Colonic mucosa (tissue), 4 donors: ENCODE data around the gene TRRAP. TPM values are rescaled to one million over a fixed set of nuclear protein-coding genes. Genes with fewer than 3 reads are reported as not detected.
"Not testable (repeated sequence)": the region's sequence is repeated elsewhere in the genome, so short reads cannot be mapped to it uniquely, and the experiment has no call there.

Source experiments
- DNase-seq: peaks from one replicate; pipeline ENCODE4 v3.0.0-alpha.2; 2020
- H3K27ac ChIP-seq: fragments of 200-600 bp; one replicate; pipeline ENCODE4 v1.8.0; 2021
- H3K27me3 ChIP-seq: fragments of 200-600 bp; one replicate; pipeline ENCODE4 v1.8.0; 2021
- H3K36me3 ChIP-seq: fragments of 200-600 bp; one replicate; pipeline ENCODE4 v1.8.0; 2021
- H3K4me1 ChIP-seq: fragments of 200-600 bp; one replicate; pipeline ENCODE4 v1.8.0; 2021; ENCODE audit warnings: mild to moderate bottlenecking
- H3K4me3 ChIP-seq: fragments of 200-600 bp; one replicate; pipeline ENCODE4 v1.8.0; 2021
- H3K9ac ChIP-seq, 2 donors: one replicate each; pipeline ENCODE4 v1.7.0; 2013; ENCODE audit warnings: control low read depth in 2 of 2, low read depth in 2 of 2, low read length in 2 of 2
- H3K9me3 ChIP-seq: fragments of 200-600 bp; one replicate; pipeline ENCODE4 v1.8.0; 2021
- CTCF ChIP-seq: fragments of 200-600 bp; IDR thresholded peaks from one replicate; pipeline ENCODE4 v1.8.0; 2022; ENCODE audit warnings: antibody characterized with exemption, mild to moderate bottlenecking
- intact Hi-C: fragments of 100-400 bp; cut with DNase I; formaldehyde crosslinking; loops from one replicate; pipeline ENCODE4 v1.14.1; 2022
- total RNA-seq, 2 donors: library from RNA; stranded (reverse); fragmentation: NEBNext Ultra II Directional in 1 of 2; extraction: Animal tissue kit (Norgen Biotek cat#: 25700) in 1 of 2; gene quantifications; one replicate each; pipeline ENCODE4 v1.2.1, GENCODE V29; 2021
- donor health status: healthy.
- donor health status: DM: no; HTN: no; CAD: no.
- donor health status: DM: no; HTN: no; CAD: no.

The TRRAP gene
- total RNA-seq, 2 donors from 2014 or later: 33.3 to 39.4 TPM

GRCh38 chr7:98836811-98837629 lies 41.3 kb upstream of the TRRAP start:
- no peak overlapping the region for H3K4me3 ChIP-seq
- H3K9ac ChIP-seq: no peak overlapping the region
- DNase-seq: peak; percentile 33
- no peaks in the 10 kb centered on the region for H3K36me3 ChIP-seq
- H3K27ac ChIP-seq: no peak overlapping the region
- peak; percentile 47 for TF ChIP-seq CTCF
- H3K9me3 ChIP-seq: no peaks in the 10 kb centered on the region
- no peaks in the 10 kb centered on the region for H3K4me1 ChIP-seq
- H3K27me3 ChIP-seq: no peaks in the 10 kb centered on the region
- intact Hi-C loops: no loop called here

DNA sequence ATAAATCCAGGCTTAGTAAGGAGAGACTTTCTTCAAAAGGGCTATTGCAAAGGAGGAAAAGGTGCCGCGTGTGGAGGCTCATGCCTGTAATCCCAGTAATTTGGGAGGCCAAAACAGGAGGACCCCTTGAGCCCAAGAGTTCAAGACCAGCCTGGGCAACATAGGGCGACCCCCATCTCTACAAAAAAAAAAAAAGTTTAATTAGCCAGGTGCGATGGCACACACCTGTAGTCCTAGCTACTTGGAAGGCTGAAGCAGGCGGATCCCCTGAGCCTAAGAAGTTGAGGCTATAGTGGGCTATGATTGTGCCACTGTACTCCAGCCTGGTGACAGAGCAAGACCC lies 40.7 kb upstream of the TRRAP start:
- Histone ChIP-seq H3K4me3 (no peak overlapping the region), H3K9me3 (no peaks in the 10 kb centered on the region), H3K36me3 (no peaks in the 10 kb centered on the region), H3K27ac (no peak overlapping the region), H3K9ac (no peak overlapping the region), H3K27me3 (no peaks in the 10 kb centered on the region), H3K4me1 (no peaks in the 10 kb centered on the region)
- TF ChIP-seq CTCF: no peak
- DNase-seq: no peak
- intact Hi-C loops: no loop called here

DNA sequence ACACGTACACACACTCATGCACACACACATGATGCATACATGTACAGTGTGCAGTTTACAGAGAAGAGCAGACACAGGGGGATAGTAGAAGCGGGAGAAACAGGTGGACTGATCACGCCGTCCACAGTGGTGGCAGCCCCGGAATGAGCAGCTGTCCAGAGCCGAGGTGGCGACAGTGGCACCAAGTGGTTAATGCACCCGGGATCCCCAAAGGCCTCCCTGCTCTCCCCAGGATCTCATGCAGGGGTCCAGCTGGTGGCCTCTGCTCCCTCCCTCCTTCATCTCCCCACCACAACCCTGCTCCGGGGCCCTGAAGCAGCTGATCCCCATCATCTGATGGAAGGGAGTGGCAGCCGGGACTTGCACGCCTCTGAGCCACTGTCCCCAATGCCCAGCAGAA lies 38.2 kb upstream of the TRRAP start:
- intact Hi-C loops: loop anchor here (2.0 to 5.0 kb wide), 2 partner anchors 93 to 407 kb away; no protein-coding TSS in a partner anchor
- H3K9ac ChIP-seq: no peak overlapping the region
- H3K27me3 ChIP-seq: no peaks in the 10 kb centered on the region
- H3K4me3 ChIP-seq: no peak overlapping the region
- no peak overlapping the region for H3K27ac ChIP-seq
- no peaks in the 10 kb centered on the region for H3K36me3 ChIP-seq
- TF ChIP-seq CTCF: no peak
- no peaks in the 10 kb centered on the region for H3K4me1 ChIP-seq
- no peaks in the 10 kb centered on the region for H3K9me3 ChIP-seq
- no peak for DNase-seq

DNA sequence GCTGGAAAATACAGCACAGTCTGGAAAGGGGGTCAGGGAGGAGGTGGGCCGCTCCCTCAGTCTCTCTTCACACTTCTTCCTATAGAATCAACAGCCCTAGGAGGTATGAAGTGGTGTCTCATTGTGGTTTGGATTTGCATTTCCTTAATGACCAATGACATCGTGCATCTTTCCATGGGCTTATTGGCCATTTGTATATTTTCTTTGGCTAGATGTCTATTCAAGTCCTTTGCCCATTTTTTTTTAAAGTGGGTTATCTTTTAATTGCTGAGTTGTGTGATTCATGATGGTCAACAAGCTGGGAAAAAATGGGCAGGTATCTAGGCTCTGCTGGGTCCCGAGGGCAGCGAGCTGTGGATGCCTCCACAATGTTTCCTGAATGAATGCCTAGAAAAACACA lies 37.6 kb upstream of the TRRAP start:
- no peak for DNase-seq
- H3K27ac ChIP-seq: no peak overlapping the region
- intact Hi-C loops: loop anchor here (2.0 to 5.0 kb wide), 2 partner anchors 93 to 408 kb away; no protein-coding TSS in a partner anchor
- no peak overlapping the region for H3K9ac ChIP-seq
- no peak for TF ChIP-seq CTCF
- no peaks in the 10 kb centered on the region for H3K9me3 ChIP-seq
- H3K4me1 ChIP-seq: no peaks in the 10 kb centered on the region
- H3K4me3 ChIP-seq: no peak overlapping the region
- no peaks in the 10 kb centered on the region for H3K27me3 ChIP-seq
- H3K36me3 ChIP-seq: no peaks in the 10 kb centered on the region

DNA sequence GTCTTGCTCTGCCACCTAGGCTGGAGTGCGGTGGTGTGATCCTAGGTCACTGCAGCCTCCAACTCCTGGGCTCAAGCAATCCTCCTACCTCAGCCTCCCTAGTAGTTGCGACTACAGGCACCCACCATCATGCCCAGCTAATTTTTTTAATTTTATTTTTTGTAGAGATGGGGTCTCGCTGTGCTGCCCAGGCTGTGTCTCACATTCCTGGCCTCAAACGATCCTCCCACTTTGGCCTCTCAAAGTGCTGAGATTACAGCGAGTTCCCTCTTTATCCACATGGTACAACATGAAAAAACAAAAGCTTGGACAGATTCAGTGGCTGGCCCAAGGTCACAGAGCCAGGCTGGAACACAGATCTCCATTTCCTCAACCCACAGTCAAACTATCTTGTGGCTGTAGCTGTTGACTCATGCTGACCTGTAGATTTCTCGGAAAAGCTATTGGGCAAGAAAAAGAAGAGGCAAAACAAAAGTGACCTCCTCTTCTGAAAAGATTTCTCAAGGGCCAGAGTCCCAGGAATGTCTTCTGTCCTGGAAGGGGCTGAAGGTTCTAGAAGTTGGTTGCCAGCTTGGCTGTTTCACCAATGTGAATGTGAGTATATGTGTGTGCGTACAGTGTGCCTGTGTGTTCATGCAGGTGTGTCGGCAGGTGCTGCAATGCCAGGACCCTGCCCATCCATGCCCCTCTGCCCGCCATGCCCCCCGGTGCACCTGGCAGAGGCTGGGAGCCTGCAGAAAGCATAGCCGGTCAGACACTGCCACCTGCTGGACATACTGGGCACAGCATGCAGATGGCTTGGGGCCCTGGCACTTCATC lies 36.9 kb upstream of the TRRAP start:
- intact Hi-C loops: loop anchor here (2.0 to 5.0 kb wide), 2 partner anchors 94 to 409 kb away; no protein-coding TSS in a partner anchor
- Histone ChIP-seq H3K27me3 (no peaks in the 10 kb centered on the region), H3K4me1 (no peaks in the 10 kb centered on the region), H3K4me3 (no peak overlapping the region), H3K27ac (no peak overlapping the region), H3K9ac (no peak overlapping the region), H3K36me3 (no peaks in the 10 kb centered on the region), H3K9me3 (no peaks in the 10 kb centered on the region)
- peak; percentile 98 for TF ChIP-seq CTCF
- DNase-seq: peak; percentile 62

DNA sequence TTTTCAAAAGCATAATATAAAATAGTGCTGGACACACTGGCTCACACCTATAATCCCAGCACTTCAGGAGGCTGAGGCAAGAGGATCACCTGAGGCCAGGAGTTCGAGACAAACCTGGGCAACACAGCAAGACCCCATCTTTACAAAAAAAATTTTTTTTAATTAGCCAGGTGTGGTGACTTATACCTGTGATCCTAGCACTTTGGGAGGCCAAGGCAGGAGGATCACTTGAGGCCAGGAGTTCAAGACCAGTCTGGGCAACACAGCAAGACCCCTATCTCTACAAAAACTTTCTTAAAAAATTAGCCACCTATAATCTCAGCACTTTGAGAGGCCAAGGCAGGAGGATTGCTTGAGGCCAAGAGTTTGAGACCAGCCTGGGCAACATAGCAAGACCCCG lies 35.8 kb upstream of the TRRAP start:
- not testable (repeated sequence) for H3K27me3 ChIP-seq, H3K4me1 ChIP-seq, DNase-seq, H3K36me3 ChIP-seq, H3K4me3 ChIP-seq, H3K9me3 ChIP-seq, H3K9ac ChIP-seq, H3K27ac ChIP-seq
- intact Hi-C loops: loop anchor here (5.0 kb wide), 1 partner anchor 95 kb away; no protein-coding TSS in a partner anchor
